Activated T-helper 2 cell treated with anti-CD3 and anti-CD28 coated beads, Interferon-gamma antibody, Interleukin-2, Interleukin-4, amounts not matched to agents 10 μg/mL and 5 μg/mL and 100 μg/mL, durations not matched to agents 14 hours and 24 hours and 36 hours (primary cell): ENCODE measurements around the gene SLC8A1. TPM values are rescaled to one million over a fixed set of nuclear protein-coding genes. Genes with fewer than 3 reads are reported as not detected.

Experiments
- DNase-seq: peaks from one replicate; pipeline ENCODE4 v3.0.0; 2021; ENCODE audit warnings: low spot score
- H3K27ac Mint-ChIP-seq: one replicate; pipeline ENCODE4 v1.8.0; 2021; ENCODE audit warnings: mixed read lengths
- H3K27me3 Mint-ChIP-seq: one replicate; pipeline ENCODE4 v1.8.0; 2021; ENCODE audit warnings: low read depth, mixed read lengths
- H3K36me3 Mint-ChIP-seq: one replicate; pipeline ENCODE4 v1.8.0; 2021; ENCODE audit warnings: low read depth, mixed read lengths
- H3K4me1 Mint-ChIP-seq: one replicate; pipeline ENCODE4 v1.8.0; 2021; ENCODE audit warnings: low read depth, mixed read lengths
- H3K4me3 Mint-ChIP-seq: one replicate; pipeline ENCODE4 v1.8.0; 2021; ENCODE audit warnings: low read depth, mild to moderate bottlenecking, moderate library complexity, mixed read lengths
- H3K9me3 Mint-ChIP-seq: one replicate; pipeline ENCODE4 v1.8.0; 2021; ENCODE audit warnings: mixed read lengths
- intact Hi-C: fragments of 100-400 bp; cut with micrococcal nuclease; formaldehyde crosslinking; loops from one replicate; pipeline ENCODE4 v1.15.1; 2023
- total RNA-seq: library from RNA; stranded (reverse); gene quantifications from 2 replicates; pipeline ENCODE4 v1.2.3, GENCODE V29; 2022

SLC8A1 gene
- total RNA-seq, 1 donor from 2014 or later: 5.5 TPM

DNA sequence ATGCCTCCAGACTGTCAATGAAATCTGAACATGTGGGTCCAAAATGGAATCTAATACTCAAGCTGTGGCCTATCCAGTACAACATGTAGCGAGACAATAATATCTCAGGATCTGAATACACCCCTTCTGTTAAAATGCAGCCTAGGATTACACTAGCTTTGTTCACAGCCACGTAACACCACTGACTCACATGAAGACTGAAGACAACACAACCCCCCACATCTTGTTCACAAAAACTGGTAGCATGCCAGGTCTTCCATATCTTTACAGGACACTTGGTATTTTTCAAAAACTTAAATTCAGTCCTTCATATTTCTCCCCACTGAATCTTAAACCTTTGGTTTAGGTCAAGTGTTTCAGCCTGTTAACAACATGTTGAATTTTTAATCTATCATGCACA, 84.2 kb downstream of the SLC8A1 start:
- Mint-ChIP-seq H3K36me3 (no peaks in the 10 kb centered on the region), H3K27me3 (peaks cover 2% of the 10 kb centered on the region), H3K4me1 (peaks cover 18% of the 10 kb centered on the region), H3K4me3 (no peak overlapping the region), H3K9me3 (no peaks in the 10 kb centered on the region), H3K27ac (no peak overlapping the region)
- no peak for DNase-seq
- intact Hi-C loops: no loop called here

DNA sequence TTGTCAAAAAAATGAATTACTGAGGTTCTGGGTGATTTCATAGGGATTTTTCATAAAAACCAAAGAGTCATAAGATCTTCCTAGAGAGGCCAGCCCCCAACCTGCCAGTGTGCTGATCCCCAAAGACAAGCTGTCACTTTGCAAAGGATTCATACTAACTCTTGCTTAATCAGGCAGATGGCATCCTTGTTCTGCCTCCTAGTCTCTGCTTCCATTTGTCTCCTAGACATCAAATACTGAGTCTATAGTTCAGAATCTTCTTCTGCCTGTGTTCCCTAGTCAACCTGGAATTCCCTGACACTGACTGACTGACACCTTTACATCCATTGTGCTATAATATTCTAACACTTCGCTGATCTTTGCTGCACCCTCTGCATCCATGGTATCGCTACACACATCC, 84.9 kb downstream of the SLC8A1 start:
- intact Hi-C loops: no loop called here
- peaks cover 2% of the 10 kb centered on the region for H3K27me3 Mint-ChIP-seq
- peaks cover 18% of the 10 kb centered on the region for H3K4me1 Mint-ChIP-seq
- H3K27ac Mint-ChIP-seq: no peak overlapping the region
- H3K9me3 Mint-ChIP-seq: no peaks in the 10 kb centered on the region
- no peak for DNase-seq
- no peak overlapping the region for H3K4me3 Mint-ChIP-seq
- no peaks in the 10 kb centered on the region for H3K36me3 Mint-ChIP-seq

- Mint-ChIP-seq H3K27ac (no peak overlapping the region), H3K27me3 (peaks cover 2% of the 10 kb centered on the region), H3K9me3 (no peaks in the 10 kb centered on the region), H3K4me1 (peaks cover 10% of the 10 kb centered on the region), H3K36me3 (no peaks in the 10 kb centered on the region), H3K4me3 (peak overlapping the region; percentile 41)
- no peak for DNase-seq
- intact Hi-C loops: no loop called here
Measured at GRCh38 chr2:40364151-40364874, 87.6 kb downstream of the SLC8A1 start.

- H3K9me3 Mint-ChIP-seq: no peaks in the 10 kb centered on the region
- intact Hi-C loops: no loop called here
- no peak for DNase-seq
- no peaks in the 10 kb centered on the region for H3K36me3 Mint-ChIP-seq
- no peak overlapping the region for H3K4me3 Mint-ChIP-seq
- peaks cover 10% of the 10 kb centered on the region for H3K4me1 Mint-ChIP-seq
- H3K27me3 Mint-ChIP-seq: peaks cover 2% of the 10 kb centered on the region
- H3K27ac Mint-ChIP-seq: no peak overlapping the region
Measured at GRCh38 chr2:40363631-40364030, 88.3 kb downstream of the SLC8A1 start.

DNA sequence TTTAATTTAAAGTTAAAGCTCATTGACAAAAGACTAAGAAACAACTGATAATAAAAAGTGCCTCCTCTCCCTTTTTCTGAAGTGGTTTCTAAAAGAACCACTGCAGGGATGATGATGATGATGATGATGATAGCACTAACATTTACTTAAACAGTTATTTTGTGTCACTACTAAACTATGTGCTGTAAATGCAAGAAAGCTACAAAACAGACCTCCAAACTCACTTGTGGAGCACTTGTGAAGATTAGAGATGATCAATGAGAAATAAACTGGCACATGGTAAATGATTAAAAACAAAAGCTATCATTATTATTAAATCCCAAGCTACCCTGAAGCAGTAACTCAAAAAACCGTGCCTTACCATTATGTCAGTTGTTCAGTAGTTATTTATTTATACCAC, 88.7 kb downstream of the SLC8A1 start:
- intact Hi-C loops: no loop called here
- H3K27me3 Mint-ChIP-seq: peaks cover 2% of the 10 kb centered on the region
- no peak overlapping the region for H3K4me3 Mint-ChIP-seq
- peaks cover 10% of the 10 kb centered on the region for H3K4me1 Mint-ChIP-seq
- H3K36me3 Mint-ChIP-seq: no peaks in the 10 kb centered on the region
- no peaks in the 10 kb centered on the region for H3K9me3 Mint-ChIP-seq
- no peak overlapping the region for H3K27ac Mint-ChIP-seq
- DNase-seq: no peak

GRCh38 chr2:40361478-40361877, 90.4 kb downstream of the SLC8A1 start:
- Mint-ChIP-seq H3K27me3 (peaks cover 2% of the 10 kb centered on the region), H3K4me3 (no peak overlapping the region), H3K9me3 (no peaks in the 10 kb centered on the region), H3K36me3 (no peaks in the 10 kb centered on the region), H3K4me1 (peaks cover 10% of the 10 kb centered on the region), H3K27ac (no peak overlapping the region)
- intact Hi-C loops: no loop called here
- no peak for DNase-seq

- H3K27me3 Mint-ChIP-seq: peaks cover 2% of the 10 kb centered on the region
- no peaks in the 10 kb centered on the region for H3K9me3 Mint-ChIP-seq
- H3K4me3 Mint-ChIP-seq: no peak overlapping the region
- peaks cover 10% of the 10 kb centered on the region for H3K4me1 Mint-ChIP-seq
- DNase-seq: no peak
- no peak overlapping the region for H3K27ac Mint-ChIP-seq
- no peaks in the 10 kb centered on the region for H3K36me3 Mint-ChIP-seq
- intact Hi-C loops: no loop called here
Measured at GRCh38 chr2:40360652-40361051, 91.2 kb downstream of the SLC8A1 start.

GRCh38 chr2:40359811-40360210, 92.1 kb downstream of the SLC8A1 start:
- Mint-ChIP-seq H3K9me3 (no peaks in the 10 kb centered on the region), H3K27me3 (peaks cover 2% of the 10 kb centered on the region), H3K4me1 (peaks cover 8% of the 10 kb centered on the region), H3K4me3 (no peak overlapping the region), H3K27ac (no peak overlapping the region), H3K36me3 (no peaks in the 10 kb centered on the region)
- intact Hi-C loops: no loop called here
- no peak for DNase-seq

GRCh38 chr2:40358783-40359182, 93.1 kb downstream of the SLC8A1 start:
- Mint-ChIP-seq H3K4me1 (peaks cover 5% of the 10 kb centered on the region), H3K27me3 (peaks cover 2% of the 10 kb centered on the region), H3K27ac (no peak overlapping the region), H3K36me3 (no peaks in the 10 kb centered on the region), H3K9me3 (no peaks in the 10 kb centered on the region), H3K4me3 (no peak overlapping the region)
- DNase-seq: no peak
- intact Hi-C loops: no loop called here

- H3K27me3 Mint-ChIP-seq: no peaks in the 10 kb centered on the region
- no peak overlapping the region for H3K27ac Mint-ChIP-seq
- intact Hi-C loops: no loop called here
- no peaks in the 10 kb centered on the region for H3K9me3 Mint-ChIP-seq
- peaks cover 1% of the 10 kb centered on the region for H3K4me1 Mint-ChIP-seq
- no peaks in the 10 kb centered on the region for H3K36me3 Mint-ChIP-seq
- H3K4me3 Mint-ChIP-seq: no peak overlapping the region
- DNase-seq: no peak
Measured at GRCh38 chr2:40357667-40358066, 94.2 kb downstream of the SLC8A1 start.

DNA sequence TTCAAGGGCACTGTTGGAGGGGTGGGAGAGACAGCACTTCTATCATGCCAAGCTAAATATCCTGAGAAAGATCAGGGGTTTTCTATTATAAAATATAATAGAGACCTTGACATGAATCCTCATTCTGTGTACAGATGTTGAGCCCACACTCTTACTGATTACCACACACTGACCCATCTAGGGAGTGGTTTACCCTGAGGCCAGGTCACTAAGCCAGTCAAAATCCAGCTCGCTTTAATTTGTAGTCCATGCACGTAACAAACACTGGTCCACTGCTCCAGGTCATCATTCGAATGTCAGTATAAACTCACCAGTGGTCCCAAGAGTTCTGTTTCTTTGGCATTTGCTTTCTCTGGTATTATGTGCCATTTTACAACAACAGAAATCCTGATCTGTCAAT, 96.4 kb downstream of the SLC8A1 start:
- Mint-ChIP-seq H3K4me3 (no peak overlapping the region), H3K4me1 (peaks cover 1% of the 10 kb centered on the region), H3K27me3 (no peaks in the 10 kb centered on the region), H3K9me3 (no peaks in the 10 kb centered on the region), H3K36me3 (no peaks in the 10 kb centered on the region), H3K27ac (no peak overlapping the region)
- DNase-seq: no peak
- intact Hi-C loops: no loop called here

- DNase-seq: no peak
- H3K9me3 Mint-ChIP-seq: no peaks in the 10 kb centered on the region
- H3K4me1 Mint-ChIP-seq: no peaks in the 10 kb centered on the region
- H3K36me3 Mint-ChIP-seq: no peaks in the 10 kb centered on the region
- H3K27ac Mint-ChIP-seq: no peak overlapping the region
- no peaks in the 10 kb centered on the region for H3K27me3 Mint-ChIP-seq
- no peak overlapping the region for H3K4me3 Mint-ChIP-seq
- intact Hi-C loops: no loop called here
Measured at GRCh38 chr2:40353231-40353630, 98.7 kb downstream of the SLC8A1 start.

DNA sequence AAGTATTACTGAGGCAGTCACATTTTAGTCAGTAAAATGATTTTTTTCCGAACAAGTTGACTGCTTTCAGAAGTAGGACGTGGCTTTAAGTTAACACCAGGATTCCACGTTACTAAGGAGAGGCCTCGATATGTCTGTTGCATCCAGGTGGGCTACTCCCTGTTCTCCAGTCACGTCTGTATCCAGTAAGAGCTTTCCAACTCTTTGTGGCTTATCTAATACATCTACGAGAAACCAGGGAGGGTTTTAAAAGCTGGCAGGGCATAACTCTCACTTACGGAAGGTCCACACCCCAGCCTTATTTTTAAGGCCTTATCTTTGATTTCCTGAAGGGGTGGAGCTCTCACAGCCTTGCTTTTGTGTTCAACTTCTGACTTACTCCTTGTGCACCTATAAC, 99.2 kb downstream of the SLC8A1 start:
- Mint-ChIP-seq H3K27ac (no peak overlapping the region), H3K4me1 (no peaks in the 10 kb centered on the region), H3K36me3 (no peaks in the 10 kb centered on the region), H3K27me3 (no peaks in the 10 kb centered on the region), H3K4me3 (no peak overlapping the region), H3K9me3 (no peaks in the 10 kb centered on the region)
- DNase-seq: no peak
- intact Hi-C loops: no loop called here
